ENCODE data around the gene CTNNA2.

The CTNNA2 gene

DNA sequence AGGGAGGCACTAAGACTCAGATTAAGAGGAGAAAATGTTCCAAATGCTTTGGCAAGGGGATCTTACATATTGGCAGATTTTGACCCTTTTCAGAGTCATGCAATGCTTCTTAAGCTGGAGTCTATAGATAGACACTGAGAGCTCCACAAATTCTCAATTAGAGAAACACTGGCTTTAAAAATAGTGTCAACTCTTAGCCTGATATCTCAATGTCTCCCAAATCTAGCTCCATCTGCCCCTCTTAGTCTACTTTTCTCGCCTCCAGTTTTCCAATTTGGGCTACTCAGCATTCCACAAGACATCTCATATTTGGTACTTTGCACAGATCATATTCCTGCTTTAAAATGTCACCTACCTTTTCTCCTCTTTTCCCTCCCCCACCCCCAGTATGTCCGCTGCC lies 559.1 kb downstream of the CTNNA2 start:
- no peaks in the 10 kb centered on the region for H3K27me3 ChIP-seq
- no peaks in the 10 kb centered on the region for H3K4me1 ChIP-seq
- H3K36me3 ChIP-seq = no peaks in the 10 kb centered on the region
- TF ChIP-seq, protein P1, sequence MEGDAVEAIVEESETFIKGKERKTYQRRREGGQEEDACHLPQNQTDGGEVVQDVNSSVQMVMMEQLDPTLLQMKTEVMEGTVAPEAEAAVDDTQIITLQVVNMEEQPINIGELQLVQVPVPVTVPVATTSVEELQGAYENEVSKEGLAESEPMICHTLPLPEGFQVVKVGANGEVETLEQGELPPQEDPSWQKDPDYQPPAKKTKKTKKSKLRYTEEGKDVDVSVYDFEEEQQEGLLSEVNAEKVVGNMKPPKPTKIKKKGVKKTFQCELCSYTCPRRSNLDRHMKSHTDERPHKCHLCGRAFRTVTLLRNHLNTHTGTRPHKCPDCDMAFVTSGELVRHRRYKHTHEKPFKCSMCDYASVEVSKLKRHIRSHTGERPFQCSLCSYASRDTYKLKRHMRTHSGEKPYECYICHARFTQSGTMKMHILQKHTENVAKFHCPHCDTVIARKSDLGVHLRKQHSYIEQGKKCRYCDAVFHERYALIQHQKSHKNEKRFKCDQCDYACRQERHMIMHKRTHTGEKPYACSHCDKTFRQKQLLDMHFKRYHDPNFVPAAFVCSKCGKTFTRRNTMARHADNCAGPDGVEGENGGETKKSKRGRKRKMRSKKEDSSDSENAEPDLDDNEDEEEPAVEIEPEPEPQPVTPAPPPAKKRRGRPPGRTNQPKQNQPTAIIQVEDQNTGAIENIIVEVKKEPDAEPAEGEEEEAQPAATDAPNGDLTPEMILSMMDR (IDR thresholded peaks at IDR 0.05; ENCODE audit: low read depth, low read length) = no peak
- no peaks in the 10 kb centered on the region for H3K9me3 ChIP-seq
- no peak for DNase-seq
- no peak overlapping the region for H3K4me3 ChIP-seq (ENCODE audit: low read depth, low read length)

DNA sequence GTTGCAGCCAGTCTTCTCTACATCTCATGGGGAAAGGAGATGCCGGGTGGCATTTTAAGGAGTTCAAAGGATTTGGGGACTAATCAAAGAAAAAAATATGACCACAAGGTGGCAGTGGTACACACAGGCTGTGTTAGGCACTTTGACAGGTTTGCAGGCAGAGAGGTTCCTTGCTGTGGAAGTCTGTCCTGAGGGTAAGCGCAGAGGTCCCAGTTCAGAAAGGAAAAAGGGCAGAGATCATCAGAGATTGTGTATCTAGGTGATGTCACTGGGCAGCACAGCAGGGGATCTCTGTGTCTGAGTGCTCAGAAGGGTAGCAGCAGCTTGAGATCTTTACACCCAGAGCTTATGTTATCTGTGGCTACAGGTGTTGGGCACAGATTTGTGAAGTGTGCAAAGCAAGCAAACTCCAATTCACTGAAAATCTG lies 560.3 kb downstream of the CTNNA2 start:
- no peak overlapping the region for H3K4me3 ChIP-seq (ENCODE audit: low read depth, low read length)
- H3K4me1 ChIP-seq = no peaks in the 10 kb centered on the region
- DNase-seq = peak; percentile 34
- no peaks in the 10 kb centered on the region for H3K36me3 ChIP-seq
- H3K27me3 ChIP-seq = no peaks in the 10 kb centered on the region
- no peaks in the 10 kb centered on the region for H3K9me3 ChIP-seq
- TF ChIP-seq, protein P1 (IDR thresholded peaks at IDR 0.05; ENCODE audit: low read depth, low read length) = peak; percentile 65

DNA sequence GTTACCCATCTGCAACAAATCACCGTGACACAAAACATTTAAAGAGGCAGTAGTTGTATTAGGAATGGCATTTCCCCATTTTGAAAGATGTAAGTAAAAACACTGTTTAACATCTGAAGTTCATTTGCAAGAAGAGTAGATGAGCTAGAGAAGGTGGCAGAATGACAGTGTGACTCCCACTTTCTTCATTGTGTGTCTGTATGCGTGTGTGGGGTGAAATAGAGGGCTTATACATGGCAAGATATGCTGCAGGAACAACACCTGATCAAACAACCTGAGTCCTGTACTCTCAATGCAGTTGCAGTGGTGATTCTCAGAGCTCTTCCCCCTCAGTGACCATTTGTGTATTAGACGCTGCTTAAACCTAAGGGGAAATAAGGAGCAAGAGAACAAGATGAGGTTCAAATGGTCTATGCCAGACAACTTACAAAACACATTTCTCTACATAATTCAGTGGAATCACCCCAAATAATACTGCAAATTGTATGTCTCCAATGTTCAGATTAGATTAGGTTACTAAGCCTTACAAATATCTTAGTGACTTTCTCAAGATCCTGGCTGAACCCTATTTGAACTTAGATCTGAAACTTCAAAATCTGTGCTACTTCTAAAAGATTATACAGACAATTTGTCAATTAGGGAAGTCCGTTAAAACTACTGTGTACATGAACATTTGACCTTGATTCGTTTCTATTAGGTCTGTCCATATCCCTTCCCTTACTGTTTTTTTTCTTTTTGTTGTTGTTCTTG lies 561.6 kb downstream of the CTNNA2 start:
- no peak overlapping the region for H3K4me3 ChIP-seq (ENCODE audit: low read depth, low read length)
- H3K9me3 ChIP-seq = no peaks in the 10 kb centered on the region
- no peaks in the 10 kb centered on the region for H3K36me3 ChIP-seq
- H3K27me3 ChIP-seq = no peaks in the 10 kb centered on the region
- DNase-seq = no peak
- TF ChIP-seq, protein P1 (IDR thresholded peaks at IDR 0.05; ENCODE audit: low read depth, low read length) = no peak
- no peaks in the 10 kb centered on the region for H3K4me1 ChIP-seq

DNA sequence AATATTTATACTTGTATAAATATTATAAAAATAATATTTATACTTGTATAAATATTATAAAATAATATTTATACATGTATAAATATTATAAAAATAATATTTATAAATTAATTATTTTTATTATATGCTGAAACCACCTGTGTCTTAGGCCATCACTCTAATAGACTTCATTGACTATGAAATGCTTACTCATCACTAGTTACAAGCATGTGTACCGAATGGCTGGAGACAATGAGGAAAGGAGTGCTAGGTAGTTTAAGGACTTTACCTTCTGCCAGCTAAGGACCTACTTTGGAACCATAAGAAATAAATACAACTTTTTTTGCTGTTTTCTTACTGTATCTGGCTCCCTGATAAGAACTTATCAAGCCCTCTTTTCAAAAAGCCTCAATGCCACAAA lies 562.9 kb downstream of the CTNNA2 start:
- no peaks in the 10 kb centered on the region for H3K4me1 ChIP-seq
- DNase-seq = no peak

DNA sequence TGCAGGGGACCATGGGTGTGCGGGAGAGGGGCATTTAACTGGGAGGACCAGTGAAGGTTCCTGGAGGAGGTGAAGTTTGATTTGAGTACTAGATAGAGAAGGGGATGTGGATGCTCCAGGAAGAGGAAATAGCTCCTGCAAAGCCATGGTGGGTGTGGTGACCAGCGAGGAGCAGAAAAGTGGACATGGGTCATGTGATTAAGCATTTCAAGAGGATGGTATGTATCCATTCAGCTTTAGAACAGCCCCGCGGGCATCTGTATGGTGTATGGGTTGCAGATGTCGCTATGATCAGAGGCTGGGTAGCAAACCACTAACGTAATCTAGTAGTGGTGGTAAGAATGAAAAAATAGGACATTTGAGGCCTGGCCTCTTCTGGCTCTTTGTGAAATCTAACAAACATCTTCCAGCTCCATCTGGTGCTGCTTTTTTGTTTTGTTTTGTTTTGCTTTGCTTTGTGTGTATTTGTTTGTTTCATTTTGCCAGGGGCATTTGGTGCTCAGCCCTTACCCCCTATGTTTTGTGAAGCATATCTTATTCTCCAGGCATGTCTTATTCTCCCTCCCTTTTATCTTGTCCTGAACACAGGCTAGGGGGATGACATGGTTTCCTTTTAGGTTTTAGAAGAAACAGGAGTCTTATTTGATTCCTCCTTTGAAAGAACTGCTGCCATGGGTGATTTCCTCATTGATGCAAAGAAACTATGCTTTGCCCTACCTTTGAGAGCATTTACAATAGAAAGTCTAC lies 565.6 kb downstream of the CTNNA2 start:
- TF ChIP-seq, protein P1 (IDR thresholded peaks at IDR 0.05; ENCODE audit: low read depth, low read length) = no peak
- DNase-seq = no peak
- H3K27me3 ChIP-seq = no peaks in the 10 kb centered on the region
- no peaks in the 10 kb centered on the region for H3K9me3 ChIP-seq
- H3K36me3 ChIP-seq = no peaks in the 10 kb centered on the region
- H3K4me1 ChIP-seq = no peaks in the 10 kb centered on the region
- H3K4me3 ChIP-seq (ENCODE audit: low read depth, low read length) = no peak overlapping the region

More for the DNA sequence above, 562.9 kb downstream of the CTNNA2 start:
- H3K36me3 ChIP-seq = no peaks in the 10 kb centered on the region
- no peaks in the 10 kb centered on the region for H3K9me3 ChIP-seq
- TF ChIP-seq, protein P1 (IDR thresholded peaks at IDR 0.05; ENCODE audit: low read depth, low read length) = no peak
- H3K27me3 ChIP-seq = no peaks in the 10 kb centered on the region
- no peak overlapping the region for H3K4me3 ChIP-seq (ENCODE audit: low read depth, low read length)

DNA sequence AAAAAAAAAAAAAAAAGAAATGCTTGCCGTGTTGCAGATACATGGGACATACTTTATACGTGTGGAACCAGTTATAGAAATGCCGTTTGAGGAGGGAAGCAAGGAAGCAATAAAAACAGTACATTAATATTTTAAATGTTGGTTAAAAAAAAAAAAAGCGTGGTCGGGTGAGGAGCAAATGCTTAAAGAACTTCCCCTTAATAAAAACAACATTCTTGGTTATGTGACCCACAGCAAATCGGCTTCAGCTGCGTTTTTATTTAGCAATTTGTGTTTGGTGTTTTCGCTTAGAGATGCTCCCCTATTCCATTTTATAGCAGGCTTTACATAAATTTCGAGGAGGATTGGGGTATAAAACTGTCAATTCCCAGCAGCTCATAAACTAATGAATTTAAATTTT lies 568.1 kb downstream of the CTNNA2 start:
- Histone ChIP-seq H3K4me1 (peaks cover 2% of the 10 kb centered on the region; the same call in 1 of the 2 replicates), H3K27me3 (no peaks in the 10 kb centered on the region), H3K9me3 (no peaks in the 10 kb centered on the region), H3K4me3 (ENCODE audit: low read depth, low read length) (no peak overlapping the region), H3K36me3 (no peaks in the 10 kb centered on the region)
- TF ChIP-seq, protein P1 (IDR thresholded peaks at IDR 0.05; ENCODE audit: low read depth, low read length) = no peak
- DNase-seq = no peak

All from BE2C (cell line).